Effector memory CD8-positive, alpha-beta T cell (primary cell): ENCODE results near the gene ARHGEF12.

Experiments used
- ATAC-seq: fragments of 150-1000 bp; cut with Tn5 transposase; replicated peaks from 2 replicates; pipeline ENCODE4 v1.10.0; 2021; ENCODE audit warnings: mild to moderate bottlenecking, moderate library complexity
- DNase-seq, 3 experiments: peaks; one replicate each; pipeline ENCODE4 v3.0.0; 2021
- H3K27ac Mint-ChIP-seq, 2 donors: one replicate each; pipeline ENCODE4 v1.8.0; 2022; ENCODE audit warnings: mild to moderate bottlenecking in 2 of 2, mixed read lengths in 2 of 2, moderate library complexity in 2 of 2
- H3K27me3 Mint-ChIP-seq, 2 donors: one replicate each; pipeline ENCODE4 v1.8.0; 2022; ENCODE audit warnings: mixed read lengths in 2 of 2
- H3K36me3 Mint-ChIP-seq: one replicate; pipeline ENCODE4 v1.8.0; 2022; ENCODE audit warnings: mild to moderate bottlenecking, moderate library complexity, mixed read lengths; ENCODE audit not compliant: insufficient read depth
- H3K4me1 Mint-ChIP-seq, 2 donors: one replicate each; pipeline ENCODE4 v1.8.0; 2022; ENCODE audit warnings: low read depth in 2 of 2, mixed read lengths in 2 of 2
- H3K4me3 Mint-ChIP-seq, 2 donors: one replicate each; pipeline ENCODE4 v1.8.0; 2022; ENCODE audit warnings: mild to moderate bottlenecking in 2 of 2, mixed read lengths in 2 of 2, moderate library complexity in 2 of 2
- H3K9me3 Mint-ChIP-seq, 2 donors: one replicate each; pipeline ENCODE4 v1.8.0; 2022; ENCODE audit warnings: mixed read lengths in 2 of 2

ARHGEF12 gene

GRCh38 chr11:120513436-120514315 lies 177.5 kb downstream of the ARHGEF12 start:
- H3K4me3 Mint-ChIP-seq = peak overlapping the region; percentile 48 to 55
- no peak overlapping the region for H3K27ac Mint-ChIP-seq
- H3K36me3 Mint-ChIP-seq = no peaks in the 10 kb centered on the region

GRCh38 chr11:120514541-120515121 lies 178.4 kb downstream of the ARHGEF12 start:
- no peak overlapping the region for H3K4me3 Mint-ChIP-seq
- peaks cover 2 to 3% of the 10 kb centered on the region in 2 donors for H3K4me1 Mint-ChIP-seq
- H3K27me3 Mint-ChIP-seq = peaks cover 61 to 81% of the 10 kb centered on the region in 2 donors
- H3K36me3 Mint-ChIP-seq = no peaks in the 10 kb centered on the region
- DNase-seq (no peak), ATAC-seq (no peak)
- H3K9me3 Mint-ChIP-seq = no peaks in the 10 kb centered on the region
- no peak overlapping the region for H3K27ac Mint-ChIP-seq

More at GRCh38 chr11:120513436-120514315, 177.5 kb downstream of the ARHGEF12 start:
- Mint-ChIP-seq H3K9me3 (no peaks in the 10 kb centered on the region), H3K27me3 (peaks cover 70 to 89% of the 10 kb centered on the region in 2 donors), H3K4me1 (peaks cover 2 to 3% of the 10 kb centered on the region in 2 donors)
- ATAC-seq (no peak), DNase-seq (no peak)

- Mint-ChIP-seq H3K27me3 (peaks cover 55 to 81% of the 10 kb centered on the region in 2 donors), H3K36me3 (no peaks in the 10 kb centered on the region), H3K27ac (no peak overlapping the region), H3K4me1 (peaks cover 2 to 3% of the 10 kb centered on the region in 2 donors), H3K4me3 (no peak overlapping the region), H3K9me3 (no peaks in the 10 kb centered on the region)
- DNase-seq (no peak), ATAC-seq (no peak)
Observed at GRCh38 chr11:120515186-120515723, 179.0 kb downstream of the ARHGEF12 start.

- ATAC-seq (no peak), DNase-seq (no peak)
- Mint-ChIP-seq H3K9me3 (no peaks in the 10 kb centered on the region), H3K27ac (peak overlapping the region in 1 of 2 donors; percentile 28), H3K4me1 (no peaks in the 10 kb centered on the region), H3K27me3 (peaks cover 47 to 84% of the 10 kb centered on the region in 2 donors), H3K4me3 (no peak overlapping the region), H3K36me3 (no peaks in the 10 kb centered on the region)
Observed at GRCh38 chr11:120516461-120517389, 180.5 kb downstream of the ARHGEF12 start.

GRCh38 chr11:120517390-120517761 lies 181.2 kb downstream of the ARHGEF12 start:
- Mint-ChIP-seq H3K4me3 (no peak overlapping the region), H3K36me3 (no peaks in the 10 kb centered on the region), H3K4me1 (no peaks in the 10 kb centered on the region), H3K27me3 (peaks cover 51 to 87% of the 10 kb centered on the region in 2 donors), H3K27ac (no peak overlapping the region), H3K9me3 (no peaks in the 10 kb centered on the region)
- DNase-seq (no peak), ATAC-seq (no peak)

- Mint-ChIP-seq H3K4me1 (no peaks in the 10 kb centered on the region), H3K9me3 (no peaks in the 10 kb centered on the region), H3K27me3 (peaks cover 51 to 87% of the 10 kb centered on the region in 2 donors), H3K36me3 (no peaks in the 10 kb centered on the region), H3K4me3 (no peak overlapping the region), H3K27ac (no peak overlapping the region)
- no peak for DNase-seq
- no peak for ATAC-seq
Observed at GRCh38 chr11:120517801-120518291, 181.6 kb downstream of the ARHGEF12 start.

GRCh38 chr11:120518356-120518755 lies 182.1 kb downstream of the ARHGEF12 start:
- peaks cover 51 to 87% of the 10 kb centered on the region in 2 donors for H3K27me3 Mint-ChIP-seq

GRCh38 chr11:120519474-120519873 lies 183.3 kb downstream of the ARHGEF12 start:
- Mint-ChIP-seq H3K9me3 (no peaks in the 10 kb centered on the region), H3K27me3 (peaks cover 44 to 85% of the 10 kb centered on the region in 2 donors), H3K27ac (no peak overlapping the region), H3K36me3 (no peaks in the 10 kb centered on the region), H3K4me1 (peaks cover 0 to 2% of the 10 kb centered on the region in 2 donors), H3K4me3 (no peak overlapping the region)
- ATAC-seq (no peak), DNase-seq (no peak)

More at GRCh38 chr11:120518356-120518755, 182.1 kb downstream of the ARHGEF12 start:
- DNase-seq (no peak), ATAC-seq (no peak)
- Mint-ChIP-seq H3K36me3 (no peaks in the 10 kb centered on the region), H3K4me1 (peaks cover 0 to 2% of the 10 kb centered on the region in 2 donors), H3K4me3 (no peak overlapping the region), H3K27ac (no peak overlapping the region), H3K9me3 (no peaks in the 10 kb centered on the region)

GRCh38 chr11:120520091-120520822 lies 184.0 kb downstream of the ARHGEF12 start:
- H3K9me3 Mint-ChIP-seq = no peaks in the 10 kb centered on the region
- peaks cover 40 to 85% of the 10 kb centered on the region in 2 donors for H3K27me3 Mint-ChIP-seq
- peaks cover 1% of the 10 kb centered on the region for H3K36me3 Mint-ChIP-seq
- ATAC-seq (no peak), DNase-seq (no peak)
- no peak overlapping the region for H3K27ac Mint-ChIP-seq
- H3K4me1 Mint-ChIP-seq = peaks cover 0 to 2% of the 10 kb centered on the region in 2 donors
- H3K4me3 Mint-ChIP-seq = no peak overlapping the region

- Mint-ChIP-seq H3K4me3 (no peak overlapping the region), H3K9me3 (no peaks in the 10 kb centered on the region), H3K27ac (no peak overlapping the region), H3K27me3 (peaks cover 31 to 85% of the 10 kb centered on the region in 2 donors), H3K36me3 (peaks cover 3% of the 10 kb centered on the region), H3K4me1 (peaks cover 0 to 2% of the 10 kb centered on the region in 2 donors)
- DNase-seq (no peak), ATAC-seq (no peak)
Observed at GRCh38 chr11:120521176-120521575, 185.0 kb downstream of the ARHGEF12 start.

- peaks cover 0 to 2% of the 10 kb centered on the region in 2 donors for H3K4me1 Mint-ChIP-seq
- no peak for DNase-seq
- peaks cover 3% of the 10 kb centered on the region for H3K36me3 Mint-ChIP-seq
- no peaks in the 10 kb centered on the region for H3K9me3 Mint-ChIP-seq
- H3K4me3 Mint-ChIP-seq = no peak overlapping the region
- no peak overlapping the region for H3K27ac Mint-ChIP-seq
- ATAC-seq = no peak
- H3K27me3 Mint-ChIP-seq = peaks cover 28 to 85% of the 10 kb centered on the region in 2 donors
Observed at GRCh38 chr11:120522021-120522420, 185.8 kb downstream of the ARHGEF12 start.

GRCh38 chr11:120522736-120523135 lies 186.5 kb downstream of the ARHGEF12 start:
- Mint-ChIP-seq H3K27ac (no peak overlapping the region), H3K36me3 (peaks cover 3% of the 10 kb centered on the region), H3K27me3 (peaks cover 24 to 82% of the 10 kb centered on the region in 2 donors), H3K4me1 (peaks cover 0 to 2% of the 10 kb centered on the region in 2 donors), H3K4me3 (no peak overlapping the region), H3K9me3 (no peaks in the 10 kb centered on the region)
- ATAC-seq (no peak), DNase-seq (no peak)
